K562 (cell line): Measurements from ENCODE around the gene UNC50. TPM values are rescaled to one million over a fixed set of nuclear protein-coding genes. Genes with fewer than 3 reads are reported as not detected.
A peak's percentile ranks its signal among the peaks of the same experiment; 100 is the strongest.

ENCODE experiments used
- ATAC-seq: fragments of 200-7000 bp; cut with Tn5 transposase; 3 replicates; pipeline ENCODE4 v1.9.1; 2020; ENCODE audit warnings: moderate library complexity
- BruUV-seq: library from RNA; stranded (reverse); fragments of 400-500 nt; replicated peaks from 2 replicates; lab custom pipeline; 2021; lab: Mats Ljungman, UMichigan
- CTCF ChIA-PET: fragments of 300-600 bp; formaldehyde crosslinking; extraction: SDS; loops from one replicate; lab custom pipeline; 2021; ENCODE audit warnings: low intra/inter-chr PET ratio; lab: Yijun Ruan, JAX
- POLR2A ChIA-PET: fragments of 300-600, 350-650 bp; sonication (Branson Sonifier 250); formaldehyde crosslinking; extraction: SDS; loops from one replicate; lab custom pipeline; 2021; ENCODE audit warnings: antibody characterized with exemption, inconsistent platforms; lab: Yijun Ruan, JAX
- DNase-seq, 4 experiments: peaks; one replicate each; pipeline versions ENCODE4 v3.0.0 to v3.0.0-alpha.2; 2011 to 2018; ENCODE audit warnings: low spot score in 3 of 4, mixed read lengths in 3 of 4; ENCODE audit errors: extremely low read depth in 1 of 4
- FAIRE-seq: peaks from 2 replicates; lab custom pipeline; 2011; peaks lifted over from hg19 to GRCh38; lab: Jason Lieb, UNC
- H2AFZ ChIP-seq: 2 replicates; pipeline ENCODE4 v1.6.0; 2011; ENCODE audit warnings: low read depth, low read length, control low read depth, inconsistent platforms
- H3K27ac ChIP-seq: fragments of 200-600 bp; 3 replicates; pipeline ENCODE4 v1.8.0; 2011; ENCODE audit warnings: low read depth, mild to moderate bottlenecking, control low read depth, inconsistent platforms, low read length, moderate library complexity, mixed read lengths; ENCODE audit errors: extremely low read depth
- H3K27me3 ChIP-seq, 2 experiments: fragments of 300-600 bp in 1 of 2; 2 replicates in 1 of 2; 3 replicates in 1 of 2; pipeline versions ENCODE4 v1.6.0 to v1.8.0; 2011; ENCODE audit warnings: inconsistent platforms in 2 of 2, low read length in 2 of 2, mild to moderate bottlenecking in 1 of 2, mixed read lengths in 1 of 2, moderate library complexity in 1 of 2; ENCODE audit not compliant: control insufficient read depth in 2 of 2, insufficient read depth in 2 of 2
- H3K36me3 ChIP-seq: fragments of 300-600 bp; 3 replicates; pipeline ENCODE4 v1.8.0; 2011; ENCODE audit warnings: mild to moderate bottlenecking, low read length, inconsistent platforms; ENCODE audit not compliant: control insufficient read depth, insufficient read depth
- H3K4me1 ChIP-seq, 2 experiments: fragments of 200-600 bp in 1 of 2; replicated peaks in 1 of 2; 2 replicates in 1 of 2; 3 replicates in 1 of 2; pipeline versions ENCODE4 v1.5.1 to v1.8.0; 2011; ENCODE audit warnings: inconsistent platforms in 2 of 2, low read length in 2 of 2, mild to moderate bottlenecking in 1 of 2, mixed read lengths in 1 of 2, moderate library complexity in 1 of 2; ENCODE audit not compliant: control insufficient read depth in 2 of 2, insufficient read depth in 2 of 2
- H3K4me2 ChIP-seq: 2 replicates; pipeline ENCODE4 v1.6.1; 2011; ENCODE audit warnings: low read length, control low read depth, inconsistent platforms, mixed read lengths; ENCODE audit not compliant: insufficient read depth
- H3K4me3 ChIP-seq: fragments of 200-600 bp; sonication (generic), shearing (Covaris generic); 2 replicates; pipeline ENCODE4 v1.5.1; 2016; ENCODE audit warnings: control low read depth, inconsistent platforms
- H3K79me2 ChIP-seq: fragments of 200-600 bp; 3 replicates; pipeline ENCODE4 v1.8.0; 2011; ENCODE audit warnings: low read length, inconsistent platforms; ENCODE audit not compliant: control insufficient read depth, insufficient read depth
- H3K9ac ChIP-seq, 2 experiments: 2 replicates each; pipeline versions ENCODE4 v1.6.0 to v1.6.1; 2011; ENCODE audit warnings: low read depth in 2 of 2, low read length in 2 of 2, control low read depth in 1 of 2, inconsistent platforms in 1 of 2, mild to moderate bottlenecking in 1 of 2, mixed read lengths in 1 of 2; ENCODE audit not compliant: insufficient read depth in 1 of 2
- H3K9me1 ChIP-seq: one replicate; pipeline ENCODE4 v1.6.0; 2011; ENCODE audit warnings: inconsistent platforms, mild to moderate bottlenecking, low read length, moderate library complexity; ENCODE audit not compliant: control insufficient read depth, insufficient read depth
- H3K9me3 ChIP-seq: replicated peaks from 2 replicates; pipeline ENCODE4 v1.5.1; 2011; ENCODE audit warnings: low read depth, low read length, inconsistent platforms; ENCODE audit not compliant: control insufficient read depth, insufficient read depth
- H4K20me1 ChIP-seq: replicated peaks from 2 replicates; pipeline ENCODE4 v1.6.1; 2011; ENCODE audit warnings: low read length, inconsistent platforms, mixed read lengths; ENCODE audit not compliant: control insufficient read depth, insufficient read depth
- BDP1 ChIP-seq: IDR thresholded peaks from 3 replicates; pipeline ENCODE4 v1.6.1; 2011; ENCODE audit not compliant: insufficient read length, insufficient read depth
- CHD2 ChIP-seq: IDR thresholded peaks from 2 replicates; pipeline ENCODE4 v1.6.1; 2011; ENCODE audit warnings: low read depth, low read length
- FOXK1 ChIP-seq: sonication (generic); formaldehyde crosslinking; IDR thresholded peaks from 2 replicates; pipeline ENCODE4 v1.8.0; 2022; ENCODE audit warnings: missing genetic modification reagents, mild to moderate bottlenecking, borderline replicate concordance
- HDAC3 ChIP-seq: fragments of 450-650 bp; IDR thresholded peaks from 2 replicates; pipeline ENCODE4 v1.6.1; 2018; ENCODE audit warnings: borderline replicate concordance, mild to moderate bottlenecking, moderate library complexity; ENCODE audit not compliant: partially characterized antibody
- IFI16 ChIP-seq: fragments of 250-450 bp; sonication (Bioruptor Pico); IDR thresholded peaks from 2 replicates; pipeline ENCODE4 v2.1.2; 2022; ENCODE audit warnings: mild to moderate bottlenecking, inconsistent platforms
- MTA3 ChIP-seq: fragments of 450-650 bp; formaldehyde crosslinking; IDR thresholded peaks from 2 replicates; pipeline ENCODE4 v1.6.1; 2017; ENCODE audit warnings: mild to moderate bottlenecking, borderline replicate concordance
- POLR3A ChIP-seq: IDR thresholded peaks from 2 replicates; pipeline ENCODE4 v1.6.1; 2011; ENCODE audit warnings: borderline replicate concordance, mild to moderate bottlenecking, moderate library complexity; ENCODE audit not compliant: insufficient read length, insufficient read depth; ENCODE audit errors: extremely low read depth
- PRPF4 ChIP-seq: fragments of 200-400 bp; formaldehyde crosslinking; IDR thresholded peaks from one replicate; pipeline ENCODE4 v1.6.1; 2017; ENCODE audit warnings: low read length, low read depth, mild to moderate bottlenecking; ENCODE audit not compliant: insufficient read depth, poor library complexity, severe bottlenecking
- THRAP3 ChIP-seq: fragments of 450-650 bp; IDR thresholded peaks from 2 replicates; pipeline ENCODE4 v1.6.1; 2016; ENCODE audit warnings: mild to moderate bottlenecking, inconsistent platforms, borderline replicate concordance
- ZFPM2 ChIP-seq: fragments of 250-450 bp; sonication (Bioruptor Pico); IDR thresholded peaks from 2 replicates; pipeline ENCODE4 v1.5.1; 2022; ENCODE audit warnings: mild to moderate bottlenecking
- ZNF165 ChIP-seq: fragments of 250-450 bp; sonication (Bioruptor Pico); IDR thresholded peaks from 2 replicates; pipeline ENCODE4 v1.4.0; 2020; ENCODE audit warnings: borderline replicate concordance
- ZNF57 ChIP-seq: fragments of 450-650 bp; formaldehyde crosslinking; IDR thresholded peaks from 2 replicates; pipeline ENCODE4 v1.4.0; 2020; ENCODE audit warnings: mild to moderate bottlenecking, moderate library complexity
- ZNF75A ChIP-seq: fragments of 450-650 bp; formaldehyde crosslinking; IDR thresholded peaks from 2 replicates; pipeline ENCODE4 v1.4.0; 2020; ENCODE audit warnings: mild to moderate bottlenecking
- WGBS: fragments of 100-300 bp; shearing (Covaris generic); methylation state at CpG from one replicate; pipeline ENCODE4 v1.1.6; 2016; ENCODE audit warnings: low coverage, mixed read lengths; ENCODE audit not compliant: insufficient coverage; ENCODE audit errors: missing lambda C conversion rate; 5-methylcytosine and 5-hydroxymethylcytosine counted together
- in situ Hi-C: fragments of 300-500 bp; cut with MboI; formaldehyde crosslinking; loops from 4 replicates; pipeline ENCODE4 v1.15.0; 2018; ENCODE audit warnings: inconsistent platforms, mixed read lengths
- intact Hi-C: fragments of 100-400 bp; cut with micrococcal nuclease; formaldehyde crosslinking; loops from 2 replicates; pipeline ENCODE4 v1.14.2; 2022
- polyA plus RNA-seq, 8 experiments: library from polyadenylated mRNA; depleted of rRNA in 4 of 8; stranded (reverse) in 5 of 8; unstranded in 3 of 8; fragments of >200 nt; fragmentation: Nextera tagmentation in 2 of 8; fragmentation: Illumina TruSeq in 1 of 8; extraction: Ambion mirVana in 2 of 8; extraction: Trizol in 1 of 8; gene quantifications; 2 replicates each; pipeline versions ENCODE4 v1.2.1 to v1.2.3, GENCODE V29; 2011 to 2014; ENCODE audit warnings: inconsistent platforms in 1 of 8, missing spikeins in 1 of 8
- total RNA-seq, 7 experiments: library from RNA; depleted of rRNA in 6 of 7; stranded (reverse); fragments of >200 nt in 6 of 7; fragmentation: Illumina TruSeq in 2 of 7; extraction: Trizol in 2 of 7; gene quantifications; 2 replicates each; pipeline versions ENCODE4 v1.2.1 to v1.2.3, GENCODE V29; 2011 to 2021; ENCODE audit warnings: low replicate concordance in 1 of 7
- TF ChIP-seq, protein P1 (sequence below): fragments of 250-450 bp; sonication (Bioruptor Pico); IDR thresholded peaks from 2 replicates; pipeline ENCODE4 v1.4.0; 2020; ENCODE audit warnings: mild to moderate bottlenecking, moderate library complexity, borderline replicate concordance
- TF ChIP-seq, protein P2 (sequence below), 2 experiments: fragments of 200-800 bp in 1 of 2; sonication (Bioruptor generic) in 1 of 2; sonication (generic) in 1 of 2; formaldehyde crosslinking in 1 of 2; IDR thresholded peaks in 1 of 2; conservative IDR thresholded peaks in 1 of 2; 2 replicates each; pipeline versions ENCODE4 v1.5.0 to v1.6.1; 2016 to 2020; ENCODE audit warnings: missing compliant biosample characterization in 1 of 2, missing genetic modification characterization in 1 of 2, missing genetic modification reagents in 1 of 2

Gene UNC50
- total and polyA plus RNA-seq, 9 of the 15 experiments (the other 6 are each of a cell fraction or from before 2014, with no cell fraction given): 30.0 to 52.9 (median 35.9) TPM

DNA sequence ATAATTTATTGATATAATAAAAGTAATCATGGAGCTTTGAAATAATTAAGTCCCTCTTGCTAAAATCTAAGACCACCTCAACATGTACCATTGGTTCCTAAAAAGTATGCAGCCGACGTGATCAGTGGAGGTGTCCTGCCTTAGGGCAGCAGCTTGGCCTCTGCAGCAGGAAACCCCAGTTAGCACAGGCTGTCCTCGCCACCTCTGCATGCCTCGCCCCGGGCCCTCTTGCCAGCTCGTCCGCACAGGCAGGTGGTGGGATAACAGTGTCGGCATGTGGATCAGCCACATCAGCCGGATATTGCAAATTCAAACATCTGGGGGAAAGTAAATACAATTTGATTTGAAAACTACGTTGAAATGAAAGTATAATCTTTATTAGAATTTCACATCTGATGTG lies 23.0 kb upstream of the UNC50 start:
- WGBS: 87% methylated on average over 10 of the region's 10 CpGs
- DNase-seq (no peak), ATAC-seq (no peak), FAIRE-seq (no peak)
- Histone ChIP-seq H3K36me3 (peaks cover 9% of the 10 kb centered on the region; the same call in 2 of the 3 replicates), H3K4me2 (no peak overlapping the region), H3K4me1 (peaks cover 0 to 3% of the 10 kb centered on the region in 2 experiments; a peak in 1 of 5 replicates), H3K27ac (no peak overlapping the region), H3K9me3 (no peaks in the 10 kb centered on the region), H3K9me1 (no peaks in the 10 kb centered on the region), H3K4me3 (no peak overlapping the region), H3K27me3 (no peaks in the 10 kb centered on the region), H4K20me1 (no peaks in the 10 kb centered on the region; the same call in 1 of the 2 replicates), H2AFZ (no peak overlapping the region), H3K9ac (peak overlapping the region in 1 of 2 experiments; percentile 29; a peak in 1 of 4 replicates), H3K79me2 (no peaks in the 10 kb centered on the region)
- ChIA-PET CTCF (no interaction called here), POLR2A (interaction anchor here (0.6 to 1.1 kb wide), 4 partner anchors 23 to 493 kb away, joined by 3 read pairs; partner anchors contain the start of gene UNC50)
- BruUV-seq: no TSS peak
- intact Hi-C loops: no loop called here
- in situ Hi-C loops: no loop called here
- TF ChIP-seq ZNF57 (CRISPR knock-in tag): no peak
- no peak for TF ChIP-seq THRAP3
- no peak for TF ChIP-seq BDP1
- TF ChIP-seq IFI16: no peak
- no peak for TF ChIP-seq ZNF75A (CRISPR knock-in tag)
- no peak for TF ChIP-seq PRPF4
- no peak for TF ChIP-seq ZNF165 (CRISPR knock-in tag)
- TF ChIP-seq, protein P1, sequence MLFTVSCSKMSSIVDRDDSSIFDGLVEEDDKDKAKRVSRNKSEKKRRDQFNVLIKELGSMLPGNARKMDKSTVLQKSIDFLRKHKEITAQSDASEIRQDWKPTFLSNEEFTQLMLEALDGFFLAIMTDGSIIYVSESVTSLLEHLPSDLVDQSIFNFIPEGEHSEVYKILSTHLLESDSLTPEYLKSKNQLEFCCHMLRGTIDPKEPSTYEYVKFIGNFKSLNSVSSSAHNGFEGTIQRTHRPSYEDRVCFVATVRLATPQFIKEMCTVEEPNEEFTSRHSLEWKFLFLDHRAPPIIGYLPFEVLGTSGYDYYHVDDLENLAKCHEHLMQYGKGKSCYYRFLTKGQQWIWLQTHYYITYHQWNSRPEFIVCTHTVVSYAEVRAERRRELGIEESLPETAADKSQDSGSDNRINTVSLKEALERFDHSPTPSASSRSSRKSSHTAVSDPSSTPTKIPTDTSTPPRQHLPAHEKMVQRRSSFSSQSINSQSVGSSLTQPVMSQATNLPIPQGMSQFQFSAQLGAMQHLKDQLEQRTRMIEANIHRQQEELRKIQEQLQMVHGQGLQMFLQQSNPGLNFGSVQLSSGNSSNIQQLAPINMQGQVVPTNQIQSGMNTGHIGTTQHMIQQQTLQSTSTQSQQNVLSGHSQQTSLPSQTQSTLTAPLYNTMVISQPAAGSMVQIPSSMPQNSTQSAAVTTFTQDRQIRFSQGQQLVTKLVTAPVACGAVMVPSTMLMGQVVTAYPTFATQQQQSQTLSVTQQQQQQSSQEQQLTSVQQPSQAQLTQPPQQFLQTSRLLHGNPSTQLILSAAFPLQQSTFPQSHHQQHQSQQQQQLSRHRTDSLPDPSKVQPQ (CRISPR knock-in tag): no peak
- no peak for TF ChIP-seq FOXK1 (CRISPR knock-in tag)
- TF ChIP-seq CHD2: no peak
- TF ChIP-seq ZFPM2: no peak
- TF ChIP-seq MTA3: no peak
- TF ChIP-seq HDAC3: no peak
- TF ChIP-seq, protein P2, sequence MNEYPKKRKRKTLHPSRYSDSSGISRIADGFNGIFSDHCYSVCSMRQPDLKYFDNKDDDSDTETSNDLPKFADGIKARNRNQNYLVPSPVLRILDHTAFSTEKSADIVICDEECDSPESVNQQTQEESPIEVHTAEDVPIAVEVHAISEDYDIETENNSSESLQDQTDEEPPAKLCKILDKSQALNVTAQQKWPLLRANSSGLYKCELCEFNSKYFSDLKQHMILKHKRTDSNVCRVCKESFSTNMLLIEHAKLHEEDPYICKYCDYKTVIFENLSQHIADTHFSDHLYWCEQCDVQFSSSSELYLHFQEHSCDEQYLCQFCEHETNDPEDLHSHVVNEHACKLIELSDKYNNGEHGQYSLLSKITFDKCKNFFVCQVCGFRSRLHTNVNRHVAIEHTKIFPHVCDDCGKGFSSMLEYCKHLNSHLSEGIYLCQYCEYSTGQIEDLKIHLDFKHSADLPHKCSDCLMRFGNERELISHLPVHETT (CRISPR knock-in tag; conservative IDR thresholded peaks at IDR 0.05 in 1 of 2, IDR thresholded peaks at IDR 0.05 in 1 of 2): no peak
- TF ChIP-seq POLR3A: no peak
